ENCODE measurements around the gene ABAT.

DNA sequence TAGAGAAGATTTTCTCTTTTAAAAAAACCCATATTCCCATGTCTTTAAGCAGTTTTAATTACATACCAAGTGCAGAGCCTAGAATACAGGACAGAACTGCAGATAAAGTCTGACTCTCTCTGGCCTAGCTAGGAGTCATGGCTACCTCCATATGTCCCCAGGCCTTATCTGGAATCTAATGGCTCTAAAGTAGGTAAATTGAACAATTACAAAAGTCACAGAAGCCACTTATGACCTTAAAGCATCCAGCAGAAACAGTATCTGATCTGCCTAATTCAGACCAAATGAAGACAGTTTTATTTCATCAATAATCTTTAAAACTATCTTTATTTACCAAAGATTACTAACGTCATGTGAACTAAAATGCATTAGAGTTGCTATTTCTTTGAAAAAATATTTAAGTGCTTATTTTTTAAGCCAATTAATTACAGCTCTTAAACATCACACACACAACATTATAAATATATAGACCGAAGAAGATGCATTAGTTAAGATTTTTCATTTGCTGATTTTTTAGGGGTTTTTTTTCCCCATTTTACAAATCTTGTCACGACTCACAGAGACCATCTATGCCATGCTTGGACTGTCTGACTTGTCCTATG is 152.0 kb downstream of the ABAT start:
- TF ChIP-seq CSDC2 (CRISPR knock-in tag; IDR thresholded peaks at IDR 0.05) (no peak), ARNTL (CRISPR knock-in tag; IDR thresholded peaks at IDR 0.05; ENCODE audit: borderline replicate concordance, low read depth) (no peak), GLIS3 (CRISPR knock-in tag; IDR thresholded peaks at IDR 0.05) (peak; percentile 93; the same call in 1 of the 2 replicates), ISL1 (CRISPR knock-in tag; IDR thresholded peaks at IDR 0.05) (peak; percentile 77), ZFP3 (CRISPR knock-in tag; IDR thresholded peaks at IDR 0.05) (no peak), BACH2 (CRISPR knock-in tag; IDR thresholded peaks at IDR 0.05; ENCODE audit: borderline replicate concordance) (no peak), RARB (CRISPR knock-in tag; IDR thresholded peaks at IDR 0.05) (no peak)
- TF ChIP-seq, protein P1, sequence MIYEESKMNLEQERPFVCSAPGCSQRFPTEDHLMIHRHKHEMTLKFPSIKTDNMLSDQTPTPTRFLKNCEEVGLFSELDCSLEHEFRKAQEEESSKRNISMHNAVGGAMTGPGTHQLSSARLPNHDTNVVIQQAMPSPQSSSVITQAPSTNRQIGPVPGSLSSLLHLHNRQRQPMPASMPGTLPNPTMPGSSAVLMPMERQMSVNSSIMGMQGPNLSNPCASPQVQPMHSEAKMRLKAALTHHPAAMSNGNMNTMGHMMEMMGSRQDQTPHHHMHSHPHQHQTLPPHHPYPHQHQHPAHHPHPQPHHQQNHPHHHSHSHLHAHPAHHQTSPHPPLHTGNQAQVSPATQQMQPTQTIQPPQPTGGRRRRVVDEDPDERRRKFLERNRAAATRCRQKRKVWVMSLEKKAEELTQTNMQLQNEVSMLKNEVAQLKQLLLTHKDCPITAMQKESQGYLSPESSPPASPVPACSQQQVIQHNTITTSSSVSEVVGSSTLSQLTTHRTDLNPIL (CRISPR knock-in tag; IDR thresholded peaks at IDR 0.05; ENCODE audit: low read depth) = peak; percentile 16; the same call in 1 of the 2 replicates
- TF ChIP-seq, protein P2, sequence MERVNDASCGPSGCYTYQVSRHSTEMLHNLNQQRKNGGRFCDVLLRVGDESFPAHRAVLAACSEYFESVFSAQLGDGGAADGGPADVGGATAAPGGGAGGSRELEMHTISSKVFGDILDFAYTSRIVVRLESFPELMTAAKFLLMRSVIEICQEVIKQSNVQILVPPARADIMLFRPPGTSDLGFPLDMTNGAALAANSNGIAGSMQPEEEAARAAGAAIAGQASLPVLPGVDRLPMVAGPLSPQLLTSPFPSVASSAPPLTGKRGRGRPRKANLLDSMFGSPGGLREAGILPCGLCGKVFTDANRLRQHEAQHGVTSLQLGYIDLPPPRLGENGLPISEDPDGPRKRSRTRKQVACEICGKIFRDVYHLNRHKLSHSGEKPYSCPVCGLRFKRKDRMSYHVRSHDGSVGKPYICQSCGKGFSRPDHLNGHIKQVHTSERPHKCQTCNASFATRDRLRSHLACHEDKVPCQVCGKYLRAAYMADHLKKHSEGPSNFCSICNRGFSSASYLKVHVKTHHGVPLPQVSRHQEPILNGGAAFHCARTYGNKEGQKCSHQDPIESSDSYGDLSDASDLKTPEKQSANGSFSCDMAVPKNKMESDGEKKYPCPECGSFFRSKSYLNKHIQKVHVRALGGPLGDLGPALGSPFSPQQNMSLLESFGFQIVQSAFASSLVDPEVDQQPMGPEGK (CRISPR knock-in tag; IDR thresholded peaks at IDR 0.05; ENCODE audit: borderline replicate concordance) = no peak; the same call in 1 of the 2 replicates
- TF ChIP-seq, protein P3, sequence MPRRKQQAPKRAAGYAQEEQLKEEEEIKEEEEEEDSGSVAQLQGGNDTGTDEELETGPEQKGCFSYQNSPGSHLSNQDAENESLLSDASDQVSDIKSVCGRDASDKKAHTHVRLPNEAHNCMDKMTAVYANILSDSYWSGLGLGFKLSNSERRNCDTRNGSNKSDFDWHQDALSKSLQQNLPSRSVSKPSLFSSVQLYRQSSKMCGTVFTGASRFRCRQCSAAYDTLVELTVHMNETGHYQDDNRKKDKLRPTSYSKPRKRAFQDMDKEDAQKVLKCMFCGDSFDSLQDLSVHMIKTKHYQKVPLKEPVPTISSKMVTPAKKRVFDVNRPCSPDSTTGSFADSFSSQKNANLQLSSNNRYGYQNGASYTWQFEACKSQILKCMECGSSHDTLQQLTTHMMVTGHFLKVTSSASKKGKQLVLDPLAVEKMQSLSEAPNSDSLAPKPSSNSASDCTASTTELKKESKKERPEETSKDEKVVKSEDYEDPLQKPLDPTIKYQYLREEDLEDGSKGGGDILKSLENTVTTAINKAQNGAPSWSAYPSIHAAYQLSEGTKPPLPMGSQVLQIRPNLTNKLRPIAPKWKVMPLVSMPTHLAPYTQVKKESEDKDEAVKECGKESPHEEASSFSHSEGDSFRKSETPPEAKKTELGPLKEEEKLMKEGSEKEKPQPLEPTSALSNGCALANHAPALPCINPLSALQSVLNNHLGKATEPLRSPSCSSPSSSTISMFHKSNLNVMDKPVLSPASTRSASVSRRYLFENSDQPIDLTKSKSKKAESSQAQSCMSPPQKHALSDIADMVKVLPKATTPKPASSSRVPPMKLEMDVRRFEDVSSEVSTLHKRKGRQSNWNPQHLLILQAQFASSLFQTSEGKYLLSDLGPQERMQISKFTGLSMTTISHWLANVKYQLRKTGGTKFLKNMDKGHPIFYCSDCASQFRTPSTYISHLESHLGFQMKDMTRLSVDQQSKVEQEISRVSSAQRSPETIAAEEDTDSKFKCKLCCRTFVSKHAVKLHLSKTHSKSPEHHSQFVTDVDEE (CRISPR knock-in tag; IDR thresholded peaks at IDR 0.05) = peak; percentile 96

Data from SK-N-SH treated with all-trans-retinoic acid at 6 μM for 48 hours (cell line).